Measurements from ENCODE around the gene NUP88.

NUP88 gene

DNA sequence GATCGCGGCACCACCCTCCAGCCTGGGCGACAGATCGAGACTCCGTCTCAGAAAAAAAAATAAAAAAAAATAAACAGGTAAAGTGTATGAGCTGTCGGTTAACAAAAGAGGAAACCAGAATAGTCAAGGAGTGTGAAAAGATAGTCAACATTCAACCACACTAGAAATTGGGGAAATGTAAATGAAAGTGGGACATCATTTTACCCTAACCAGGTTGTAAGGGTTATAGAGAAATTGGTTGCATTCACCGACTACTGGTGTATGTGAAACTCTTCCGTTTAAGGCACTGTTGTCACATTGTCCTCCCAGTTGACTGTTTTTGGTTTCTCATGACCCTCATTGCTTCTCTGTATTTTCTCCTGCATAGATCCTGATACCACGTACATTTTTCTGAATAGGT, 74.5 kb downstream of the NUP88 start:
- H3K9ac ChIP-seq (ENCODE audit: low read length), result no peak overlapping the region
- no peak overlapping the region for H3K4me2 ChIP-seq (ENCODE audit: low read depth, low read length)
- no peaks in the 10 kb centered on the region for H3K27me3 ChIP-seq (replicated peaks; ENCODE audit: insufficient read depth, low read length)
- H3K4me3 ChIP-seq (ENCODE audit: low read length), result no peak overlapping the region
- no peaks in the 10 kb centered on the region for H3K79me2 ChIP-seq (ENCODE audit: low read length)
- no peaks in the 10 kb centered on the region for H4K20me1 ChIP-seq (ENCODE audit: insufficient read depth, low read length)
- no peaks in the 10 kb centered on the region for H3K9me2 ChIP-seq (replicated peaks; ENCODE audit: insufficient read depth, low read length)
- TF ChIP-seq, protein P1, sequence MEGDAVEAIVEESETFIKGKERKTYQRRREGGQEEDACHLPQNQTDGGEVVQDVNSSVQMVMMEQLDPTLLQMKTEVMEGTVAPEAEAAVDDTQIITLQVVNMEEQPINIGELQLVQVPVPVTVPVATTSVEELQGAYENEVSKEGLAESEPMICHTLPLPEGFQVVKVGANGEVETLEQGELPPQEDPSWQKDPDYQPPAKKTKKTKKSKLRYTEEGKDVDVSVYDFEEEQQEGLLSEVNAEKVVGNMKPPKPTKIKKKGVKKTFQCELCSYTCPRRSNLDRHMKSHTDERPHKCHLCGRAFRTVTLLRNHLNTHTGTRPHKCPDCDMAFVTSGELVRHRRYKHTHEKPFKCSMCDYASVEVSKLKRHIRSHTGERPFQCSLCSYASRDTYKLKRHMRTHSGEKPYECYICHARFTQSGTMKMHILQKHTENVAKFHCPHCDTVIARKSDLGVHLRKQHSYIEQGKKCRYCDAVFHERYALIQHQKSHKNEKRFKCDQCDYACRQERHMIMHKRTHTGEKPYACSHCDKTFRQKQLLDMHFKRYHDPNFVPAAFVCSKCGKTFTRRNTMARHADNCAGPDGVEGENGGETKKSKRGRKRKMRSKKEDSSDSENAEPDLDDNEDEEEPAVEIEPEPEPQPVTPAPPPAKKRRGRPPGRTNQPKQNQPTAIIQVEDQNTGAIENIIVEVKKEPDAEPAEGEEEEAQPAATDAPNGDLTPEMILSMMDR (IDR thresholded peaks at IDR 0.05; ENCODE audit: low read length), result no peak
- TF ChIP-seq EZH2 (optimal IDR thresholded peaks at IDR 0.05; ENCODE audit: low read depth, low read length) (no peak), EZH2phosphoT487 (IDR thresholded peaks at IDR 0.05; ENCODE audit: low read length) (no peak)
- H2AFZ ChIP-seq (ENCODE audit: low read length), result no peak overlapping the region
- H3K36me3 ChIP-seq (replicated peaks; ENCODE audit: insufficient read depth, low read length), result no peaks in the 10 kb centered on the region
- no peaks in the 10 kb centered on the region for H3F3A ChIP-seq (ENCODE audit: insufficient read depth, low read length)
- H3K9me3 ChIP-seq (replicated peaks; ENCODE audit: insufficient read depth, low read length), result no peaks in the 10 kb centered on the region
- no peak overlapping the region for H3K27ac ChIP-seq (ENCODE audit: low read length)
- DNase-seq, result no peak
- no peaks in the 10 kb centered on the region for H3K4me1 ChIP-seq (ENCODE audit: low read length)

Measured in MM.1S (cell line).